CD4-positive, alpha-beta T cell (primary cell): ENCODE measurements around the gene SREBF1. TPM values are rescaled to one million over a fixed set of nuclear protein-coding genes. Genes with fewer than 3 reads are reported as not detected.

ENCODE experiments used
- ATAC-seq: fragments of 200-7000 bp; cut with Tn5 transposase; one replicate; pipeline ENCODE4 v1.10.0; 2022; ENCODE audit warnings: mild to moderate bottlenecking; ENCODE audit not compliant: poor library complexity
- CTCF ChIA-PET: fragments of 350-600 bp; sonication (Branson Sonifier 250); formaldehyde crosslinking; loops from one replicate; lab custom pipeline; 2021; ENCODE audit warnings: antibody characterized with exemption, inconsistent platforms; lab: Charles Lee
- POLR2A ChIA-PET: fragments of 350-600 bp; sonication (Branson Sonifier 250); formaldehyde crosslinking; loops from one replicate; lab custom pipeline; 2021; ENCODE audit warnings: antibody characterized with exemption, inconsistent platforms; lab: Charles Lee
- DNase-seq, 14 experiments: peaks; one replicate each; pipeline ENCODE4 v3.0.0-alpha.2; 2013 to 2020; ENCODE audit warnings: mixed read lengths in 2 of 14
- H3K27ac ChIP-seq, 2 donors: one replicate each; pipeline versions ENCODE4 v1.5.1 to v1.7.0; 2013; ENCODE audit warnings: low read length in 2 of 2, low read depth in 1 of 2, mild to moderate bottlenecking in 1 of 2
- H3K27me3 ChIP-seq, 2 experiments: 1 replicate in 1 of 2; 2 replicates in 1 of 2; pipeline versions ENCODE4 v1.6.1 to v1.7.0; 2013; ENCODE audit warnings: low read length in 2 of 2, control low read depth in 1 of 2, mild to moderate bottlenecking in 1 of 2, moderate library complexity in 1 of 2; ENCODE audit not compliant: insufficient read depth in 2 of 2, control insufficient read depth in 1 of 2
- H3K36me3 ChIP-seq: one replicate; pipeline ENCODE4 v1.6.1; 2013; ENCODE audit warnings: low read length, control low read depth; ENCODE audit not compliant: insufficient read depth
- H3K4me1 ChIP-seq: one replicate; pipeline ENCODE4 v1.6.1; 2013; ENCODE audit warnings: low read length, control low read depth; ENCODE audit not compliant: insufficient read depth
- H3K4me3 ChIP-seq: one replicate; pipeline ENCODE4 v1.5.1; 2013; ENCODE audit warnings: mild to moderate bottlenecking, low read length, moderate library complexity
- H3K9me3 ChIP-seq, 2 experiments: 1 replicate in 1 of 2; 2 replicates in 1 of 2; pipeline versions ENCODE4 v1.6.1 to v1.7.0; 2013; ENCODE audit warnings: low read length in 2 of 2, mild to moderate bottlenecking in 2 of 2, control low read depth in 1 of 2, moderate library complexity in 1 of 2; ENCODE audit not compliant: control insufficient read depth in 1 of 2, insufficient read depth in 1 of 2
- H3K27ac Mint-ChIP-seq: one replicate; pipeline ENCODE4 v1.8.0; 2020; ENCODE audit warnings: mixed read lengths
- H3K27me3 Mint-ChIP-seq: one replicate; pipeline ENCODE4 v1.8.0; 2021; ENCODE audit warnings: mixed read lengths
- H3K36me3 Mint-ChIP-seq: one replicate; pipeline ENCODE4 v1.8.0; 2021; ENCODE audit warnings: low read depth, mixed read lengths
- H3K4me1 Mint-ChIP-seq: one replicate; pipeline ENCODE4 v1.8.0; 2021; ENCODE audit warnings: low read depth, mixed read lengths
- H3K4me3 Mint-ChIP-seq: one replicate; pipeline ENCODE4 v1.8.0; 2020; ENCODE audit warnings: mild to moderate bottlenecking, mixed read lengths
- H3K9me3 Mint-ChIP-seq: one replicate; pipeline ENCODE4 v1.8.0; 2020; ENCODE audit warnings: mixed read lengths
- CTCF ChIP-seq: fragments of 200-600 bp; IDR thresholded peaks from one replicate; pipeline ENCODE4 v1.8.0; 2022; ENCODE audit warnings: antibody characterized with exemption, mild to moderate bottlenecking
- intact Hi-C, 2 experiments: fragments of 100-400 bp; cut with DNase I in 1 of 2; cut with micrococcal nuclease in 1 of 2; formaldehyde crosslinking; loops; one replicate each; pipeline versions ENCODE4 v1.15.1 to v1.9.0; 2023 to 2025; cut with DNase I, micrococcal nuclease
- total RNA-seq, 174 experiments: library from RNA in 2 of 174; stranded (reverse) in 2 of 174; gene quantifications; one replicate each; pipeline ENCODE4 v1.2.3 and lab custom pipeline; 2021 to 2026

Gene SREBF1
- total RNA-seq, 2 experiments from 2014 or later = 249 to 264 TPM

- intact Hi-C loops = loop anchor here (1.0 to 5.0 kb wide), 4 partner anchors 23 to 219 kb away; partner anchors contain the start of gene SREBF1 (in 1 of the 2)
- Mint-ChIP-seq H3K4me1 (peaks cover 8% of the 10 kb centered on the region), H3K4me3 (no peak overlapping the region), H3K27me3 (no peaks in the 10 kb centered on the region), H3K36me3 (peaks cover 60% of the 10 kb centered on the region), H3K27ac (no peak overlapping the region), H3K9me3 (no peaks in the 10 kb centered on the region)
- ATAC-seq = no peak
- H3K9me3 ChIP-seq = no peaks in the 10 kb centered on the region
- H3K27me3 ChIP-seq = no peaks in the 10 kb centered on the region
- peaks cover 57% of the 10 kb centered on the region for H3K36me3 ChIP-seq
- H3K27ac ChIP-seq = no peak overlapping the region
- H3K4me3 ChIP-seq = no peak overlapping the region
- no peak for DNase-seq
- H3K4me1 ChIP-seq = peaks cover 9% of the 10 kb centered on the region
- TF ChIP-seq CTCF = no peak
- POLR2A ChIA-PET = interaction anchor here (1.4 to 2.0 kb wide), 2 partner anchors 23 to 220 kb away, joined by 5 read pairs; no protein-coding TSS in a partner anchor
- CTCF ChIA-PET = interaction anchor here (2.6 to 3.5 kb wide), 2 partner anchors 36 to 46 kb away, joined by 9 to 27 read pairs; no protein-coding TSS in a partner anchor
These were observed 23.1 kb downstream of the SREBF1 start for GRCh38 chr17:17813725-17814095.

GRCh38 chr17:17813055-17813724, 23.6 kb downstream of the SREBF1 start:
- no peak overlapping the region for H3K4me3 ChIP-seq
- DNase-seq (no peak), ATAC-seq (no peak)
- peaks cover 9% of the 10 kb centered on the region for H3K4me1 ChIP-seq
- Mint-ChIP-seq H3K27me3 (no peaks in the 10 kb centered on the region), H3K4me1 (peaks cover 8% of the 10 kb centered on the region), H3K9me3 (no peaks in the 10 kb centered on the region), H3K27ac (no peak overlapping the region), H3K4me3 (no peak overlapping the region), H3K36me3 (peaks cover 57% of the 10 kb centered on the region)
- CTCF ChIA-PET = interaction anchor here (0.6 to 3.5 kb wide), 8 partner anchors 23 to 106 kb away, joined by 3 to 27 read pairs (median 4); partner anchors contain the start of gene SREBF1
- intact Hi-C loops = loop anchor here (2.0 to 5.0 kb wide), 3 partner anchors 24 to 220 kb away; partner anchors contain the start of gene SREBF1 (in 1 of the 2)
- no peak overlapping the region for H3K27ac ChIP-seq
- no peak for TF ChIP-seq CTCF
- H3K9me3 ChIP-seq = no peaks in the 10 kb centered on the region
- H3K36me3 ChIP-seq = peaks cover 51% of the 10 kb centered on the region
- no peaks in the 10 kb centered on the region for H3K27me3 ChIP-seq
- POLR2A ChIA-PET = interaction anchor here (1.4 to 2.2 kb wide), 3 partner anchors 36 to 221 kb away, joined by 4 to 8 read pairs (median 5); no protein-coding TSS in a partner anchor

- POLR2A ChIA-PET = interaction anchor here (1.5 to 2.2 kb wide), 2 partner anchors 37 to 48 kb away, joined by 4 to 8 read pairs; no protein-coding TSS in a partner anchor
- no peaks in the 10 kb centered on the region for H3K9me3 ChIP-seq
- peaks cover 51% of the 10 kb centered on the region for H3K36me3 Mint-ChIP-seq
These were observed 24.4 kb downstream of the SREBF1 start for GRCh38 chr17:17812211-17813054.

More at GRCh38 chr17:17812211-17813054, 24.4 kb downstream of the SREBF1 start:
- Histone ChIP-seq H3K36me3 (peaks cover 47% of the 10 kb centered on the region), H3K27ac (no peak overlapping the region), H3K4me3 (no peak overlapping the region), H3K4me1 (peaks cover 9% of the 10 kb centered on the region), H3K27me3 (no peaks in the 10 kb centered on the region)
- intact Hi-C loops = loop anchor here (1.0 to 5.0 kb wide), 5 partner anchors 24 to 220 kb away; partner anchors contain the start of genes RAI1 (in 1 of the 2) and SREBF1 (in 1 of the 2)
- CTCF ChIA-PET = interaction anchor here (0.6 to 3.5 kb wide), 10 partner anchors 10 to 107 kb away, joined by 3 to 27 read pairs (median 3); partner anchors contain the start of gene SREBF1
- Mint-ChIP-seq H3K27me3 (no peaks in the 10 kb centered on the region), H3K4me3 (no peak overlapping the region), H3K27ac (peak overlapping the region; percentile 30), H3K4me1 (peaks cover 8% of the 10 kb centered on the region), H3K9me3 (no peaks in the 10 kb centered on the region)
- peak; percentile 72 for ATAC-seq
- peak; percentile 45 to 77 (median 62) for DNase-seq
- peak; percentile 100 for TF ChIP-seq CTCF
